Heart left ventricle (tissue), 16 donors: ENCODE data around the gene ADGRD2. TPM values are rescaled to one million over a fixed set of nuclear protein-coding genes. Genes with fewer than 3 reads are reported as not detected.
A peak's percentile ranks its signal among the peaks of the same experiment; 100 is the strongest.

Source experiments
- ATAC-seq, 4 donors: fragments of 200-7000 bp; cut with Tn5 transposase; one replicate each; pipeline ENCODE4 v1.9.1; 2020 to 2022; ENCODE audit warnings: moderate library complexity in 4 of 4, mild to moderate bottlenecking in 3 of 4, moderate number of reproducible peaks in 1 of 4
- DNase-seq, 5 donors: peaks; one replicate each; pipeline ENCODE4 v3.0.0-alpha.2; 2020
- H3K27ac ChIP-seq, 12 donors: fragments of 200-600 bp; sonication (generic) in 4 of 12; one replicate each; pipeline versions ENCODE4 v1.5.0 to v1.8.0; 2016 to 2022; ENCODE audit warnings: mild to moderate bottlenecking in 2 of 12
- H3K27me3 ChIP-seq, 9 donors: fragments of 200-600 bp; sonication (generic) in 2 of 9; one replicate each; pipeline versions ENCODE4 v1.5.1 to v1.8.0; 2016 to 2022; ENCODE audit warnings: mild to moderate bottlenecking in 3 of 9
- H3K36me3 ChIP-seq, 9 donors: fragments of 200-600 bp; sonication (generic) in 2 of 9; one replicate each; pipeline versions ENCODE4 v1.5.0 to v1.8.0; 2018 to 2022; ENCODE audit warnings: mild to moderate bottlenecking in 2 of 9
- H3K4me1 ChIP-seq, 12 donors: fragments of 200-600 bp; sonication (generic) in 4 of 12; one replicate each; pipeline versions ENCODE4 v1.5.0 to v1.8.0; 2016 to 2022; ENCODE audit warnings: mild to moderate bottlenecking in 3 of 12
- H3K4me3 ChIP-seq, 12 donors: fragments of 200-600 bp; sonication (generic) in 4 of 12; one replicate each; pipeline versions ENCODE4 v1.5.0 to v1.8.0; 2017 to 2022; ENCODE audit warnings: mild to moderate bottlenecking in 9 of 12, moderate library complexity in 4 of 12
- H3K9me3 ChIP-seq, 12 donors: fragments of 200-600 bp; sonication (generic) in 4 of 12; one replicate each; pipeline versions ENCODE4 v1.5.0 to v1.8.0; 2016 to 2022; ENCODE audit warnings: mild to moderate bottlenecking in 1 of 12
- POLR2A ChIP-seq, 2 donors: fragments of 450-650 bp; IDR thresholded peaks; one replicate each; pipeline ENCODE4 v1.6.1; 2017; ENCODE audit warnings: antibody characterized with exemption in 2 of 2, mild to moderate bottlenecking in 2 of 2, moderate library complexity in 2 of 2
- WGBS, 4 donors: extraction: QIAGEN DNeasy Blood & Tissue Kit in 2 of 4; methylation state at CpG; one replicate each; pipeline versions ENCODE4 v1.1.5 to v1.1.7; 2013 to 2018; 5-methylcytosine and 5-hydroxymethylcytosine counted together
- intact Hi-C, 10 donors: fragments of 100-400 bp; cut with DNase I; formaldehyde crosslinking; loops; one replicate each; pipeline versions ENCODE4 v1.11.1 to v1.14.2; 2022
- polyA plus RNA-seq, 2 donors: library from polyadenylated mRNA; stranded (reverse); fragments of 200-250 nt; gene quantifications; one replicate each; pipeline ENCODE4 v1.2.3, GENCODE V29; 2013
- total RNA-seq, 9 donors: library from RNA; depleted of rRNA in 2 of 9; stranded (reverse); fragments of >200 nt in 2 of 9; fragmentation: NEBNext Ultra II Directional in 3 of 9; extraction: Animal tissue kit (Norgen Biotek cat#: 25700) in 3 of 9; gene quantifications; one replicate each; pipeline versions ENCODE4 v1.1.0 to v1.2.4, GENCODE V29; 2016 to 2023
- TF ChIP-seq, protein P1 (sequence below), 12 donors: fragments of 200-600 bp; sonication (generic) in 4 of 12; IDR thresholded peaks; one replicate each; pipeline versions ENCODE4 v1.5.0 to v1.8.0; 2018 to 2022; ENCODE audit warnings: antibody characterized with exemption in 12 of 12, mild to moderate bottlenecking in 5 of 12
- donor health status: ischemic (EF 13 %, LVEDD 7.1; RV severe dilation, severe dysfunction).
- donor health status: healthy with polysubstance abuse.
- donor health status: DM: no; HTN: yes; CAD: no.
- donor health status: DM: no; HTN: no; CAD: no.
- donor health status: ischemic (EF 25% LVEDD 6.9; RV normal size, moderate dysfunction).
- donor health status: ischemic (EF 25% LVEDD 5.7; RV mildly dilated, moderate dysfunction).
- donor health status: healthy.
- donor health status: DM: yes; HTN: yes; CAD: no.
- donor health status: ischemic (EF 35%, LVEDD 5.7; RV mildly dilated, moderate dysfunction).
- donor health status: nonischemic (EF 11% LVEDD 7.7; RV severe dilation, severe dysfunction).
- donor health status: DM: yes; HTN: yes; CAD: no.
- donor health status: PGD.
- donor health status: ischemic (EF 29% LVEDD 5.4; RV normal size, mild dysfunction).
- donor health status: nonischemic (EF 23%, LVEDD 6.1; RV moderate dilation, normal function).

The ADGRD2 gene
- total and polyA plus RNA-seq, 11 donors: not detected

DNA sequence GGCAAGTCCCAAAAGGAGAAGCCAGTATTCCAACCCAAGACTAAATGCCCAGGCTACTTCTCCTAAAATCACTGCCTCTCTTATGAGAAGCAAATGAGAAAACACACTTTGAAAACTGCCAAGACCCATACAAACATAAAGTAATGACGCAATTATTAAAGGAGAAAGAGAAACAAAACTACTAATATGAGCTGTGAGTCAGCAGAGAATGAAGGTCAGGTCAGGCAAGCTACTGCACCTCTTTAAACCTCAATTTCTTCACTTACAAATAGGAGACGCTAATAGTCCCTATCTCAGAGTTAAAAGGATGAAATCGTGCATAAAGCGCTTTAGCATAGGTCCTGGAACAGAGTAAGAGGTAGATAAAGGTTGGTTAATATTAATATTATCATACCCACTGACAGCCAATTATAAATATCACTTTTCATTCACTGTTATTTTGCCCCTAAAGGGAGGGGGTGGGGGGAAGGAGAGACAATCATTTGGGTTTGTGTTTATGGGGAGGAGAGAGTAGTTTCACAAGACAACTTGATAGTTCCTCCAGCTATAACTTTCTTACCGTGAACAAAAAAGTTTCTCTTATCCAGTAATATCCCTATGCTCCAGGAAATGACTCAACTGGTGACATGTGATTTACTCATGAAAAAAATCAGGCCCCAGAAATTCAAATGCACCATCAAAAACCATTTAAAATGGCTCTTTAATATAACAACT is 38.6 kb upstream of the ADGRD2 start:
- H3K27me3 ChIP-seq: no peaks in the 10 kb centered on the region
- no peak overlapping the region for H3K27ac ChIP-seq
- no peak for DNase-seq
- no peaks in the 10 kb centered on the region for H3K9me3 ChIP-seq
- H3K36me3 ChIP-seq: peaks cover 0 to 77% (median 73%) of the 10 kb centered on the region in 9 donors
- 76 to 84% (median 79%) methylated on average over 5 of the region's 5 CpGs for WGBS, 4 donors
- no peak for ATAC-seq
- TF ChIP-seq, protein P1, sequence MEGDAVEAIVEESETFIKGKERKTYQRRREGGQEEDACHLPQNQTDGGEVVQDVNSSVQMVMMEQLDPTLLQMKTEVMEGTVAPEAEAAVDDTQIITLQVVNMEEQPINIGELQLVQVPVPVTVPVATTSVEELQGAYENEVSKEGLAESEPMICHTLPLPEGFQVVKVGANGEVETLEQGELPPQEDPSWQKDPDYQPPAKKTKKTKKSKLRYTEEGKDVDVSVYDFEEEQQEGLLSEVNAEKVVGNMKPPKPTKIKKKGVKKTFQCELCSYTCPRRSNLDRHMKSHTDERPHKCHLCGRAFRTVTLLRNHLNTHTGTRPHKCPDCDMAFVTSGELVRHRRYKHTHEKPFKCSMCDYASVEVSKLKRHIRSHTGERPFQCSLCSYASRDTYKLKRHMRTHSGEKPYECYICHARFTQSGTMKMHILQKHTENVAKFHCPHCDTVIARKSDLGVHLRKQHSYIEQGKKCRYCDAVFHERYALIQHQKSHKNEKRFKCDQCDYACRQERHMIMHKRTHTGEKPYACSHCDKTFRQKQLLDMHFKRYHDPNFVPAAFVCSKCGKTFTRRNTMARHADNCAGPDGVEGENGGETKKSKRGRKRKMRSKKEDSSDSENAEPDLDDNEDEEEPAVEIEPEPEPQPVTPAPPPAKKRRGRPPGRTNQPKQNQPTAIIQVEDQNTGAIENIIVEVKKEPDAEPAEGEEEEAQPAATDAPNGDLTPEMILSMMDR (IDR thresholded peaks at IDR 0.05): no peak
- no peak for TF ChIP-seq POLR2A (IDR thresholded peaks at IDR 0.05)
- peaks cover 0 to 28% (median 11%) of the 10 kb centered on the region in 12 donors for H3K4me1 ChIP-seq
- intact Hi-C loops: loop anchor here in 1 of 10 donors (10.0 kb wide), 1 partner anchor 453 kb away; the partner anchor contains the start of genes ARPC5L and RPL35
- no peak overlapping the region for H3K4me3 ChIP-seq

- WGBS, 4 donors: 89 to 95% (median 91%) methylated on average over 3 of the region's 3 CpGs
- DNase-seq: no peak
- intact Hi-C loops: loop anchor here in 1 of 10 donors (10.0 kb wide), 1 partner anchor 453 kb away; the partner anchor contains the start of genes ARPC5L and RPL35
- peaks cover 0 to 72% (median 68%) of the 10 kb centered on the region in 9 donors for H3K36me3 ChIP-seq
- no peaks in the 10 kb centered on the region for H3K9me3 ChIP-seq
- H3K4me3 ChIP-seq: no peak overlapping the region
- no peak overlapping the region for H3K27ac ChIP-seq
- no peak for ATAC-seq
- H3K27me3 ChIP-seq: no peaks in the 10 kb centered on the region
- peaks cover 0 to 28% (median 11%) of the 10 kb centered on the region in 12 donors for H3K4me1 ChIP-seq
- TF ChIP-seq, protein P1 (IDR thresholded peaks at IDR 0.05): no peak
- no peak for TF ChIP-seq POLR2A (IDR thresholded peaks at IDR 0.05)
Measured at GRCh38 chr9:124412228-124412575, 38.0 kb upstream of the ADGRD2 start.

DNA sequence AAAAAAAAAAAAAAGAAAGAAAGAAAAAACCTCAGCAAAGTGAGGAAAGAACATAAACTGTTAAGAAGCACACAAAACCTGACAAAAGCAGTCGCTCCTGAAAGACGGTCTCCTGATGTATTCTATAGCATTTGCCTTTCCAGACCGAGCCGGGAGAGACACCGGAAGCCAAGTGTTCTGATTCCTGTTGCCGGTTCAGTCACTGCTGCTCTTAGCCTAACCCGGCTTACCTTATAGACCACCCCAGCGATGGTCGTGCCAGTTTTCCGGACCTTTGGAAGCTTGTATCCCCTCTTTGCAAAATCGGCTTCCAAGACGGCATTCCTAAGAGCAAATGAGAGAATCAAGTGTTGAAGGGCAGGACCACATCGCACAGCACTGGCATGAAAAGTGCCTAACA is 35.6 kb upstream of the ADGRD2 start:
- DNase-seq (no peak), ATAC-seq (no peak)
- Histone ChIP-seq H3K4me3 (peak overlapping the region; percentile 25 to 93 (median 84)), H3K9me3 (no peaks in the 10 kb centered on the region), H3K27ac (peak overlapping the region in 7 of 12 donors; percentile 32 to 72 (median 58)), H3K4me1 (peaks cover 0 to 28% (median 11%) of the 10 kb centered on the region in 12 donors), H3K36me3 (peaks cover 0 to 48% (median 44%) of the 10 kb centered on the region in 9 donors), H3K27me3 (no peaks in the 10 kb centered on the region)
- intact Hi-C loops: loop anchor here in 3 of 10 donors (5.0 to 10.0 kb wide), 3 partner anchors 68 to 450 kb away; partner anchors contain the start of genes ARPC5L (in 1 of the 3) and RPL35 (in 1 of the 3)
- 11 to 20% (median 15%) methylated on average over 13 of the region's 13 CpGs for WGBS, 4 donors
- TF ChIP-seq, protein P1 (IDR thresholded peaks at IDR 0.05): no peak
- no peak for TF ChIP-seq POLR2A (IDR thresholded peaks at IDR 0.05)

- ATAC-seq (peak; percentile 85 to 98 (median 96)), DNase-seq (peak; percentile 95 to 97 (median 96))
- Histone ChIP-seq H3K9me3 (no peaks in the 10 kb centered on the region), H3K4me3 (peak within 1 kb of the TSS; percentile 25 to 93 (median 84)), H3K27ac (peak within 1 kb of the TSS in 8 of 12 donors; percentile 11 to 72 (median 54)), H3K4me1 (peaks cover 0 to 28% (median 12%) of the 10 kb centered on the region in 12 donors), H3K36me3 (peaks cover 0 to 41% (median 39%) of the 10 kb centered on the region in 9 donors), H3K27me3 (no peaks in the 10 kb centered on the region)
- TF ChIP-seq POLR2A (IDR thresholded peaks at IDR 0.05): peak in 1 of 2 donors; percentile 44
- TF ChIP-seq, protein P1 (IDR thresholded peaks at IDR 0.05): peak; percentile 67 to 98 (median 82)
- intact Hi-C loops: loop anchor here in 3 of 10 donors (5.0 to 10.0 kb wide), 3 partner anchors 67 to 450 kb away; partner anchors contain the start of genes ARPC5L (in 1 of the 3) and RPL35 (in 1 of the 3)
- 6 to 7% (median 6%) methylated on average over 40 to 41 of the region's 41 CpGs for WGBS, 4 donors
Measured at GRCh38 chr9:124415102-124415851, 35.0 kb upstream of the ADGRD2 start, which contains the start of gene PSMB7. Gene PSMB7, minus strand, starts transcription at chr9:124415442. Its CDS starts 17 bp downstream, at chr9:124415425.
